ENCODE data around the gene C8G. TPM values are rescaled to one million over a fixed set of nuclear protein-coding genes. Genes with fewer than 3 reads are reported as not detected.

The C8G gene
- total RNA-seq, 1 donor from 2014 or later = 0.79 TPM

- TF ChIP-seq CTCF (IDR thresholded peaks at IDR 0.05; ENCODE audit: insufficient read depth, low read length, severe bottlenecking) = no peak
- Histone ChIP-seq H3K27me3 (ENCODE audit: control insufficient read depth, insufficient read depth, low read length) (no peaks in the 10 kb centered on the region), H3K4me3 (ENCODE audit: low read depth, low read length) (no peak overlapping the region), H3K36me3 (ENCODE audit: control insufficient read depth, insufficient read depth, low read length) (no peaks in the 10 kb centered on the region)
- FAIRE-seq = no peak
- DNase-seq (ENCODE audit: low read depth) = no peak
Observed at GRCh38 chr9:136952321-136952850, 7.3 kb downstream of the C8G start.

GRCh38 chr9:136952876-136953770 lies 8.1 kb downstream of the C8G start:
- Histone ChIP-seq H3K27me3 (ENCODE audit: control insufficient read depth, insufficient read depth, low read length) (no peaks in the 10 kb centered on the region), H3K36me3 (ENCODE audit: control insufficient read depth, insufficient read depth, low read length) (no peaks in the 10 kb centered on the region), H3K4me3 (ENCODE audit: low read depth, low read length) (no peak overlapping the region)
- DNase-seq (ENCODE audit: low read depth) = no peak
- FAIRE-seq = no peak
- TF ChIP-seq CTCF (IDR thresholded peaks at IDR 0.05; ENCODE audit: insufficient read depth, low read length, severe bottlenecking) = no peak

- FAIRE-seq (no peak), DNase-seq (ENCODE audit: low read depth) (no peak)
- H3K4me3 ChIP-seq (ENCODE audit: low read depth, low read length) = no peak overlapping the region
- TF ChIP-seq CTCF (IDR thresholded peaks at IDR 0.05; ENCODE audit: insufficient read depth, low read length, severe bottlenecking) = no peak
- H3K27me3 ChIP-seq (ENCODE audit: control insufficient read depth, insufficient read depth, low read length) = no peaks in the 10 kb centered on the region
- no peaks in the 10 kb centered on the region for H3K36me3 ChIP-seq (ENCODE audit: control insufficient read depth, insufficient read depth, low read length)
Observed at GRCh38 chr9:136953771-136954269, 8.8 kb downstream of the C8G start.

- no peak overlapping the region for H3K4me3 ChIP-seq (ENCODE audit: low read depth, low read length)
- no peak for TF ChIP-seq CTCF (IDR thresholded peaks at IDR 0.05; ENCODE audit: insufficient read depth, low read length, severe bottlenecking)
- H3K36me3 ChIP-seq (ENCODE audit: control insufficient read depth, insufficient read depth, low read length) = no peaks in the 10 kb centered on the region
- FAIRE-seq (no peak), DNase-seq (ENCODE audit: low read depth) (no peak)
- no peaks in the 10 kb centered on the region for H3K27me3 ChIP-seq (ENCODE audit: control insufficient read depth, insufficient read depth, low read length)
Observed at GRCh38 chr9:136954270-136955083, 9.4 kb downstream of the C8G start.

- no peak for DNase-seq (ENCODE audit: low read depth)
- no peak for TF ChIP-seq CTCF (IDR thresholded peaks at IDR 0.05; ENCODE audit: insufficient read depth, low read length, severe bottlenecking)
- Histone ChIP-seq H3K4me3 (ENCODE audit: low read depth, low read length) (no peak overlapping the region), H3K27me3 (ENCODE audit: control insufficient read depth, insufficient read depth, low read length) (no peaks in the 10 kb centered on the region), H3K36me3 (ENCODE audit: control insufficient read depth, insufficient read depth, low read length) (no peaks in the 10 kb centered on the region)
- no peak for FAIRE-seq
Observed at GRCh38 chr9:136955202-136955942, 10.3 kb downstream of the C8G start.
